Endometrium (tissue), 2 donors: ENCODE data around the gene ATL1.
"Not testable (repeated sequence)": the region's sequence is repeated elsewhere in the genome, so short reads cannot be mapped to it uniquely, and the experiment has no call there.

Experiments used
- FAIRE-seq: peaks from 2 replicates; lab custom pipeline; 2012; peaks lifted over from hg19 to GRCh38; lab: Jason Lieb, UNC
- donor health status: control.
- donor health status: control.

Gene ATL1

DNA sequence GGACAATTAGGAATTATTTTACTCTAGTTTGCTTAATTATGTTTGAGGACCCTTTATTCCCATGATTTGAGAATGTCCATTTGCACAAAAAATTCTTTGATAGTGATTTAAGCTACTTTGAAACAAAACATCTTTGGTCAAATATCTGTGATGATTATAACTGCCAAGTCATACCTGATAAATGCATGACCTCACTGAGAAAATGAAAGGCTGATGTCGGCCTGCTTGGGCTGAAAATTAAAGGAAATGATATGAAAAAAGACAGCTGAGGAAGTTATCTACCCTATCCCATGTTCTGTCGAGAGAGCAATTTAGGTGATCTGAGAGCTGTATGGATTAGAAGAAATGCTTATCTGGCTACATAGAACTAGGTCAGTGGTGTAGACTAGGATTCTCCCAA is 43.6 kb downstream of the ATL1 start:
- no peak for FAIRE-seq

DNA sequence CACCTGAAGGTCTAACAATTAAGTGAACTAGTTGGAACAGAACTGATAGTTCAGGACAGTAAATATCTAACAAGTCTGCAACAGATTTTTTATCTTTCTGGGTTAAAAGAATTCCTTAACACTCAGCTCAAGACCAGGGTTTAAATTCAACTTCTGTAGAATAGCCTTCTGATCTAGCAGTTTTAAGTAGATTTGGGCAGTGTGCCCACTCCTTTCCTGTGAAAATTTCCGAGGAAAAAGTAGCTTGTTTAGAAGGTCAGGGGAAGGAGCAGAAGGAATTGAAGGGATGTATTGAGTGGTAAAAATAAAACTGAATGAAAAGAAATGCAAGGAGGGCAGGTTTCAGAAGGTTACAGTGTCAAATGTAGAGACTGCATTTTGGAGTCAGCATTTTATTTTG is 45.8 kb downstream of the ATL1 start:
- FAIRE-seq, result no peak

DNA sequence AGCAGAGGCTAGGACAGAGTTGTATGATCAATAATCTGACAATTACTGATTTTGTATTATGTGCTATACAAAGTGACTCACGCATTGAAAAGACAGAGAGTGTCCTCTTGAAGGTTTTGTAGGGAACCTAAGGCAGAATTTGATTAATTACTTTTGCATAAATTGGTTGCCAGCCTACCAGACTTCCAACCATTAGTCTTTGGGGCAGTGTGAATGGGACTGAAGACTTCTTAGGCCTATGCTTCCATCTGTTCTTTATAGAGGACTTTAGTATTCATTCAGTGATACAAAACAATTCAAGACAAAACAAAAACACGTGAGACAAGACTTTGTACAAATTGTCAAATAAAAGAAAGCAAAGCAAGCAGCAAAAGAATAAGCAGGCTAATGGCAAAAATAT is 46.5 kb downstream of the ATL1 start:
- no peak for FAIRE-seq

DNA sequence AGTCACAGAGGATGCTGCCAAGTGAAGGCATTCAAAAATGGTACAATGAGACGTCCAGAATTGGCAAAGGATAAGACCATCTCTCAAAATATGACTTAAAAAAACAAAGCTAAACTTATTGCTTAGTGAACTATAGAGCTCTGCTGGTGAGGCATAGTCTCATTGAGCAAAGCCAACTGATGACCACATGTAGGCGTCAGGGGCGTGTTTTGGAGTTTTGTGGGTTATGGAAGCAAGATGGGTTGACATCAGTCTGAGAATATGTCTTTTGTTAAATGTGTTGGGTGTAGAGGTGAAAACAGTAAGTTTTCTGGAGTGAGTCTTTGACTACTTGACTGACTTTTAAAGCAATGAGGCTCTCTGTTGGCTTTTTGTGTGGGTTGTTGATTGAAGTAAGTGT is 47.2 kb downstream of the ATL1 start:
- FAIRE-seq, result no peak

DNA sequence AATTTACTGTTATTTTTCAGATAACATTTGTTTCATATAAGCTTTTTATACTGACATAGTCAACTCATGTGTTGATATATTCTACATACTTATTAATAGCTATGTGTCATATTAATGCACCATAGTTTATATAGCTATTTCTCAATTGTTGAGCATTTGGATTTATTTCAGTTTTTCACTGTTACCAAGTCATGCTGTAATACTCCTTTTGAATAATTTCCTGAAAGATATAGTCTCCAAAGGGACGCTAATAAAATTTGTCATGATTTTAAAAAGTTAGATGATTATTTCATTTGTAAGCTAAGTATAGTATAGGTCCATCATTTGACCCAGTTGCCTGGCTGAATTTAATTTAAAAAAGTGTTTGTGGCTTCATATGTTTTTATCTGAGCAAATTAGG is 47.8 kb downstream of the ATL1 start:
- no peak for FAIRE-seq

DNA sequence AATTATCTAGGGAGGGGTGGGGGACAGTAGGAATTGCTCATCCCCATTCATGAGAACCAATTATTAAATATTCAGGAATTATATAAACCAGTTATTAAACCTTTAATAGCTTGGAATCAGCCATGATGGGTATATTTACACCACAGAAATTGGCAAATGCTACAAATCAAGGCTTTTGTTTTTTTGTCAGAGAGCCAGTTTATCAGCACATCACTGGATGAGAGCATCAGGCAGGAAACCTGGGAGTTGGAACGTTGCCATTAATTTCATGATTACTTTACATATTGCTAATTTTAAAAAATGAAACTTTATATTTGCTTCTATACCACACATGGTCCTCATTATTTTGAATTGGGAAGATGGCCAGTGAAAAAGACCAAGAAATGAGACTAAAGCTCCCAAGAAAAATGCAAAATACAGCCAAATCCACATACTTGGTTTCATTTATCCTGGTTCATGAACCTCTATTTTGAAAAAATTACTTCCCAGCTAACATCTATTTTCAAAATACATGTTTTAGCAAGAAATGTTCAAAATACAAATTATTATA is 48.4 kb downstream of the ATL1 start:
- peak; percentile 93 for FAIRE-seq

DNA sequence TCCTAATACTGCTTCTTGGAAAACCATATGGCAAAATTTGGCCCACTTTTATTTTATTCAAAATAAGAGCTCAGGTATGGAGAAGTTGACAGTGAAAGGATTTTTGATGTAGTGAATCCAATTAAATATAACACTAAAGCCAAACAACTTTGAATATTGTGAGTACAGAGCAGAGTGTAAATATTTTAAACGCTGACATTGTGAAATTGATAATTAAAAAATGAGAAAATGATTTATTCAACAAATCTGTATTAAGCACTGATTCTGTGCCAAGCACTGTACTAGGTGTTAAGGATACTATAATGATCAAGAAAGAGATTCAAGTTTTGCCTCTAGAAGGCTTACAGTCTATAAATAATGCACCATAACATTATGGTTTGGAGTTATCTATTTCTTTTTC is 50.5 kb downstream of the ATL1 start:
- no peak for FAIRE-seq

DNA sequence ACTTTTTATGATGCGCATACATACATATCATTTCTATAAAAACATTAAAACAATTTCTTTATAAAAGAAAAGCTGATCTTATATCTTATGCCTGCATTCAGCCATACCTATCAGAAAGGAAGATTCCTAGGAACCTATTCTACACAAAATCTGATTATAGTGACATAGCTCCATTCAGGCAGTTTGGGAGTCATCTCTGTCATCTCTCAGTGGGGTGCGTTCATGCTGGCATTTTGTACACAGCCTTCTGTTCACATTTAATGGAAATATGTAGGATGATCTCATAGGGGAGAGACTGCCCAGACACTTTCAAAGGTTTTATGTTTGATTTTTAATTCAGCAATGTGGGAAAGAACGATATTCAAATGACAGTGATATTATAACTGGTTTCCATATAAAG is 52.9 kb downstream of the ATL1 start:
- no peak for FAIRE-seq

DNA sequence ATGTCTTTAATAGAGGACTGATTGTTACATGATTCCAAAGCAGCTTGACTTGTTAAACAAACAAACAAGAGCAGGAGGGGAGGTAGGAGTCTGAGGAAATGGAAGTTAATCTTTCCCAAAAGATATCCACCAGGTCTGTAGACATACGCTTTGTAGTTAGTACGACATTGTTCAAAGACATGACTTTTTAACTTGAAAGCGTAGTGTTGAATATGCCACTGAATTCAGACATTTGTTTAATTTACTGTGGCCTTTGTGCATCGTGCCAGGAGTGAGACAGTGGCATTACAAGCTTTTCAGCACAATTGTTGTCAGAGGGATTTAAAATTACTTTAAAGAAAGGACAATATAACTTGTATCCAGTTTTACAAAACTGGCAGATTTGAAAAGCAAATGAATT is 55.1 kb downstream of the ATL1 start:
- FAIRE-seq, result no peak

DNA sequence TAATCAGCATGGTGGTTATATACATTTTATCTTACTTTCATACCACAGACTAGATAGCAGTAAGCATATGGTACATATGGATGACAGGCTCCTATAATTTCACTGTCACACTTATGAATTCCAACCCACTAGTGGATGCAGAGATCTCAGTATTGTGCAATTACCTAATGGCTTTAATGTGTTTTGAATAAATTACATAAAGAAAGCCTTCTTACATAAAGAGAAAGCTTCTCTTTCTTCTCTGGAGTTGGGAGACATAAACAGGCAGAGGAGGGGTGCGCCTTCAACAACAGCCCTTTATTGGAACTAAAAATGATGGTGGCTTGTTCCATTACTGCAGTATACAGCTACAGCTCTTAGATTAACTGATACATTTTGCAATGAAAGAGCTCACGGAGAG is 55.6 kb downstream of the ATL1 start:
- FAIRE-seq, result no peak

DNA sequence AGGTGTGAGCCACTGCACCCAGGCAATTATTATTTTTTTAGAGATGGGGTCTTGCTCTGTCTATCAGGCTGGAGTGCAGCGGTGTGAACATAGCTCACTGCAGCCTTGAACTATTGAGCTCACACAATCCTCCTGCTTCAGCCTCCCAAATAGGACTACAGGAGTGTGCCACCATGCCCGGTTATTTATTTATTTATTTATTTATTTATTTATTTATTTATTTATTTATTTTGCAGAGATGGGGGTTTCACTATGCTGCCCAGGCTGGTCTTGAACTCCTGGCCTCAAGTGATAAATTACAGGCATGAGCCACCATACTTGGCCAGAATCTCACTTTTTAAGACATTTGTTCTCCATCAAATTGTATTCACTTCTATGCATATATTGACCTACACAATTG is 56.3 kb downstream of the ATL1 start:
- no peak for FAIRE-seq

DNA sequence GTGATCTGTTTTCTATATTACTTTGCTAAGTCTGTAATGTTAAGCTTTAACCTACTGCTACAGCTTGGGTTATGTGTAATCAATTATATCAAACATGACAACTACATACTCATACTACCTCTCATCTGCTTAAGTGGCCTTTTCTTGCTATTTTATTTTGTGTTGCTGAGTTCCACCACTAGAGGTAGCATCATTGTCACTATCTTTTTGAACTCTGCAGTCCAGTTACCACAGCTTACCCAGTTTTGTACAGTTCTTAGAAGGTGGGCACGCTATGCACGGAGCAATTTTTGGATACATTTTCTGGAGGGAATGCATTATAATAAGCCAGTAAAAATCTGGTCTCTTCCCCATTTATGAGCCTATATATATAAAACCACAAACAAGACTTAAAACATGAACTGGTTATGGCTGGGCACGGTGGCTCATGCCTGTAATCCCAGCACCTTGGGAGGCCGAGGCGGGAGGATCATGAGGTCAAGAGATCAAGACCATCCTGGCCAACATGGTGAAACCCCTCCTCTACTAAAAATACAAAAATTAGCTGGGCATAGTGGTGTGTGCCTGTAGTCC is 59.7 kb downstream of the ATL1 start:
- FAIRE-seq, result no peak

DNA sequence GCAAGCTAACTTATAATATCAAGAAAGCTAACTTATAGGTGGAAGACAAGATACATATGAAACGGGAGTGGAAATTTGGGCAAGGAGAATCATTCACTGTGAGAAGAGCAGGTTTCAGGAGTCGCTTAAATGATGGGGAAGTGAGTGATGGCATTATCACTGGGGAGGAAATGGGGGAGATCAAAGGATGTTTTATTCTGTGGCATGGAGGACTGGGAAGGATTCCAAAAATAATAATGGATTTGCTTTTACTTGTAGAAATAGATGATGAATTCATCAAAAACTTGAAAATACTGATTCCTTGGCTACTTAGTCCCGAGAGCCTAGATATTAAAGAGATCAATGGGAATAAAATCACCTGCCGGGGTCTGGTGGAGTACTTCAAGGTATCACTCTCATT is 60.4 kb downstream of the ATL1 start:
- no peak for FAIRE-seq

DNA sequence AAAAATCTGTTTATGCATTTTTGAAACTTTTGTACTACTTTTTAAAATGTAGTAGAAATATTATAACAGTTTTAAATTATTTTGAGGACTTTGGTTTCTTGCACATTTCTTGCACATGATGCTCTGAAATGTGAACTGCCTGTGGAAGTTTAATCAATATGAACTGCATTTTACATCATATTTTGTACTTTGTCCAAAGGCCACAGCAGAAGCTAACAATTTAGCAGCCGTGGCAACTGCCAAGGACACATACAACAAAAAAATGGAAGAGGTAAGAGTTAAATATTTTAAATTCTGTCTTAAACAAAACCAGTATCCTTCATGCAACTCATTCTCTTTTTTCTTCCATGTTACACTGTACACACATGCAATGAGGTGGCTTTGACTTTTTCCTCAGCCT is 63.0 kb downstream of the ATL1 start:
- FAIRE-seq, result no peak

DNA sequence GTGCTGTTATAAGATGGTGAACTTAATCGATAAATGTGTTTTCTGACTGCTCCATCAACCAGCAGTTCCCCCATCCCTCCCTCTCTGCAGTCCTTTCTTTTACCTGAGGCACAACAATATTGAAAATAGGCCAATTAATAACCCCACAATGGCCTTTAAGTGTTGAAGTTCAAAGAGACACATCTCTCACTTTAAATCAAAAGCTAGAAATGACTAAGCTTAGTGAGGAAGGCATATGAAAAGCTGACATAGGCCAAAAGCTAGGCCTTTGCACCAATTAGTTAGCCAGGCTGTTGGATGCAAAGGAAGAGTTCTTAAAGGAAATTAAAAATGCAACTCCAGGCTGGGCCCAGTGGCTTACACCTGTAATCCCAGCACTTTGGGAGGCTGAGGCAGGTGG is 64.5 kb downstream of the ATL1 start:
- FAIRE-seq, result no peak

DNA sequence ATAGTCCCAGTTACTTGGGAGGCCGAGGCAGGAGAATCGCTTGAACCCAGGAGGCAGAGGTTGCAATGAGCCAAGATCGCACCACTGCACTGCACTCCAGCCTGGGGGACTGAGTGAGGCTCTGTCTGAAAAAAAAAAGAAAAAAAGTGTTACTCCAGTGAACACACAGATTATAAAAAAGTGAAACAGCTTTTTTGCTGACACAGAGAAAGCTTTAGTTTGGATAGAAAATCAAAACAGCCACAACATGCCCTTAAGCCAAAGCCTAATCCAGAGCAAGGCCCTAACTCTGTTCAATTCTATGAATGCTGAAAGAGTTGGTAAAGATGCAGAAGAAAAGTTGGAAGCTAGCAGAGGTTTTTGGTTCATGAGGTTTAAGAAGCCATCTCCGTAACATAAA is 65.0 kb downstream of the ATL1 start:
- FAIRE-seq, result not testable (repeated sequence)

DNA sequence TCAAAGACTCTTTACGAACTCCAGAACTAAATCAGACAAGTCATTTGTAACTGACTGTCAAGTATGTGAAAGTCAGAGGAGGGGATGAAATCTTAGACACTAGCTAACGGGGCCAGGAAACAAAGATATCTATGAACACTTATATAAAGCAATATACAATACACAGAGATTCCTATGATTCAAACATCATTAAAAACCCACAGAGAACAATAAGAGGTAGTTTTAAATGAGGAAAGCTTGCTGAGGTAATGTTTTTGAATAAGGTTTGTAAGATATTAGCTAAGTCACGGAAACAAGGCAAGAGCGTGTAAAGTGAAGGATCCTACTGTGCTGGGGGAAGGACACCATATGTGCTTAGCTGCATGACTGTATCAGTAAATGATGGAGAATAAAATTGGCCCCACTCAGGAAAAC is 71.5 kb downstream of the ATL1 start:
- no peak for FAIRE-seq

DNA sequence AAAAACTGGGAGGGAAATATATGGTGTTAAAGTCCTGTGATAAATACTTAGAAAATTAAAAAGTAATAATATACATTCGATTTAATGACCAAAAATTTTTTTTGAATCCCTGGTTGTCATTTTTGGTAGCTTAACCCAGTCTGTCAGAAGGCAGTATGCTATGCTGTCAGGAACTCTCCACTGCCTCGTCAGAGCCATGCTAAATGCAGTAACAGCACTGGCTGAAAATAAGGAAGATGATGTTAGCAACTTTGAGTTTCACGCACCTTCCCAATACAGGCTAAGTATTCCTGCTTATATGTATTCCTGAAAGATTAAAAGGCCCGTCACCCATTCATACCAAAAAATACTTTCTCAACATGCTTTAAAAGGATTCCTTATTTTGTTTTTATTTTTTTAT is 74.0 kb downstream of the ATL1 start:
- no peak for FAIRE-seq

DNA sequence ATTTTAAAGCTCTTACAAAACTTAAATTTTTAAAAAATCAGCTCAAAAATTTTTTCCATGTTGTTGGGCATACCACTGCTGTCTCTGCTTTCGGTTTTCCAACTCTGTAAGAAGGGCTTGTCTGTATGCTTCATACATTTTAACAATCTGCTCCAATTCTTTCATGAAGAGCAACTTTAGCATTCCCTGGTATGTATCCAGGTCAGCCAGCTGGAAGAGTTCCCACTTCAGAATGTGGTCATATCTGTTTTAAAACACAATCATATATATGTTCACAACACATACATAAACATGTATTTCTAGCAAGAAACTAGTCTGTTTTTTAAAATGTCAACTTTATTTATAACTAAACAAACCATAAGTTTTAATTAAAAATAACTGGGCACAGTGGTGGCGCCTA is 75.2 kb downstream of the ATL1 start:
- no peak for FAIRE-seq

DNA sequence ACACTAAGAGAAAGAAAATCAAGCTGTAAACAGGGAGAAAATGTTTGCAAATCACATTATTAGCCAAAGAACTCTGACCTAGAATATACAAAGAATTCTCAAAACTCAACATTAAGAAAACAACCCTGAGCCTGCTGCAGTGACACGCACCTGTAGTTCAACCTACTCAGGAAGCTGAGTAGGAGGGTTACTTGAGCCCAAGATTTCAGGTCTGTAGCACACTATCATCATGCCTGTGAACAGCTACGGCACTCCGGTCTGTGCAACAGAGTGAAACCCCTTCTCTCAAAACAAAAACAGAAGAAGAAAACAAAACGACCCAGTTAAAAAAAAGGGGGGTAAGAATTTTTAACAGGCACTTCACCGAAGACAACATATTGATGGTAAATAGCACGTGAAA is 87.3 kb downstream of the ATL1 start:
- no peak for FAIRE-seq

DNA sequence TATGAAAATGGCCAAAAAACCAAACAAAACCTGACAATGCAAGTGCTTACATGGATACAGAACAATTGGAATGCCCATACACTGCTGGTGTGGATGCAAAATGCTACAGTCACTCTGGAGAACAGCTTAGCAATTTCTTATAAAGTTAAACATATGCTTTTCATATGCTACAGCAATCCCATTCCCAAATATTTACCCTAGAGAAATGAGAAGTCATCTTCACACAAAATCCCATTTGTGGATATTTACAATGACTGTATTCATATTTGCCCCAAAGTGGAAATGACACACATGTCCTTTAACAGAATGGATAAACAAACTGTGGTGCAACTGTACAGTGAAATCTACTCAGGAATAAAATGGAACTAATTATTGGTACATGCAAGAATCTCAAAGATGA is 87.8 kb downstream of the ATL1 start:
- FAIRE-seq, result no peak

DNA sequence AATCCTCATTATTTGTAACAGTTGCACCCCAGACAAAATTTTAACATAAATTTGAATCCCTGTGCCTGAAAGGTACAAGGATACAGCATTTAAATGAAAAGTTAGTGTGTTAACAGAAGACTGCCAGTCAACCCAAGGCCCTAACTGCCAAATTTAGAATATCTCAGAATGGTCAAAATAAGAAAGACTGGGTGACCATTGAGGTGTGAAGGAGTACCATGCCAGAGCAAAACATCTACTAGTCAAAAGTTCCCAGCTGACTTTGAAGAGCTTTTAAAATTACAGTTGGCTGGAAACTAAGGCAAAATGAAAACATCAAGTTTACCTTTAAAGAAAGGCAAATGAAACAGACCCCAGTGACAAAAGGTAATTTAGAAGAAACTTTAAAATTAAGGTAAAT is 89.7 kb downstream of the ATL1 start:
- FAIRE-seq, result no peak

DNA sequence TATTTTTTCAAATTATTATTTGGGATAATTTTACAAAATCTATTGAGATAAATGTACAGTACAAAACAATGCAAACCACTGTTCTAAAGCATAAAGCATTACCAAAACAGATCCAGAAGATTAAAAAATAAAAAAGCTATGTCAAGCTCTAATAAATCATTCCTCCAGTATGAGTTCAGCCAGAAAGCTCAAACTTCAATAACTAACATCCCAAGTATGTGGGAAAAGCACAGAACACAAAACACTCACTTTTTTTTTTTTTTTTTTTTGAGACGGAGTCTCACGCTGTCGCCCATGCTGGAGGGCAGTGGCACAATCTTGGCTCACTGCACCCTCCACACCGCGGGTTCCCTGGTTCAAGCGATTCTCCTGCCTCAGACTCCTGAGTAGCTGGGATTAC is 96.8 kb downstream of the ATL1 start:
- no peak for FAIRE-seq

DNA sequence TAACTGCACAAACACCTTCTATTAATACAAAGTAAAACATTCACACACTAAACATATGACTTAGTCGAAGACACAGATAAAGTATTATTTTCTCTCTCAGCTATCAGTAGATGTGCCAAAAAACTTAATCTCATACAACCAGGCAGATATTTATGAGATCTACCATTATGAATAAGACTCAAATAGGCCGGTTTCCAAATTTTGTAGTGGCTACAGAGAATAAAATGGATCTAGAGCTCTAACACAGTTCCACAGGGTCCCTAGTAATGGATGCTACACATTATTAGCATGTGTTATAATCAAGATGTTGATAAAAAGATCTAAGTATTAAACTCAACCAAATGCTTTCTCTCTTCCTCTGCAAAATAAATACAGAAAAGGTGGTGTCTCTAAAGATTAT is 97.8 kb downstream of the ATL1 start:
- no peak for FAIRE-seq

DNA sequence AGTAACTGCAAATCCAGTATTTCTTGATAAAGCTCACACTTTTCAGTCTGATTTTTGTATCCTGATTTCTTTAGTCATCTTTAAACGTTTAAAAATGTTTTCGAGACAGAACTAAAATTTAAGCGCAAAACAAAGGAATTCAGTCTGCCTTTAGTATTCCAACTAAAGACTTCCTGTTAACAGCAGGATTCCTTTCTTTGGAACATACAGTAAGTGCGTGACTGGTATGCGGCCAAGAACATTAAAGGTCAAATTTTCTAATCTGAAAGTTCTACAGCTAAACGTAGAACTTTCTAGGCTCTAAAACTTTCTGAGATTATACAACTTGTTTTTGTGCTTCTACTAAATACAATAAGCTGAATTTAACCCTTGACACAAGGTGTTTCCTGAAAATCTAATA is 98.3 kb downstream of the ATL1 start:
- no peak for FAIRE-seq
